GM13977 (cell line): ENCODE results near the gene PPP3R2.
"Not testable (repeated sequence)": the region's sequence is repeated elsewhere in the genome, so short reads cannot be mapped to it uniquely, and the experiment has no call there.

Experiments used
- DNase-seq: peaks from one replicate; pipeline ENCODE4 v3.0.0; 2012; ENCODE audit warnings: low spot score
- in situ Hi-C: fragments of 300-500 bp; cut with MboI; formaldehyde crosslinking; loops from one replicate; pipeline ENCODE4 v1.12.0; 2022; ENCODE audit warnings: low sequenced_read_pairs, low pct_unique_long_range_greater_than_20kb, mixed read lengths, inconsistent platforms; ENCODE audit not compliant: unreplicated experiment
- TF ChIP-seq, protein P1 (sequence below): IDR thresholded peaks from 2 replicates; pipeline ENCODE4 v1.5.1; 2012; ENCODE audit warnings: mild to moderate bottlenecking, control low read depth; ENCODE audit not compliant: insufficient read depth; ENCODE audit errors: extremely low read depth, missing control alignments

PPP3R2 gene

DNA sequence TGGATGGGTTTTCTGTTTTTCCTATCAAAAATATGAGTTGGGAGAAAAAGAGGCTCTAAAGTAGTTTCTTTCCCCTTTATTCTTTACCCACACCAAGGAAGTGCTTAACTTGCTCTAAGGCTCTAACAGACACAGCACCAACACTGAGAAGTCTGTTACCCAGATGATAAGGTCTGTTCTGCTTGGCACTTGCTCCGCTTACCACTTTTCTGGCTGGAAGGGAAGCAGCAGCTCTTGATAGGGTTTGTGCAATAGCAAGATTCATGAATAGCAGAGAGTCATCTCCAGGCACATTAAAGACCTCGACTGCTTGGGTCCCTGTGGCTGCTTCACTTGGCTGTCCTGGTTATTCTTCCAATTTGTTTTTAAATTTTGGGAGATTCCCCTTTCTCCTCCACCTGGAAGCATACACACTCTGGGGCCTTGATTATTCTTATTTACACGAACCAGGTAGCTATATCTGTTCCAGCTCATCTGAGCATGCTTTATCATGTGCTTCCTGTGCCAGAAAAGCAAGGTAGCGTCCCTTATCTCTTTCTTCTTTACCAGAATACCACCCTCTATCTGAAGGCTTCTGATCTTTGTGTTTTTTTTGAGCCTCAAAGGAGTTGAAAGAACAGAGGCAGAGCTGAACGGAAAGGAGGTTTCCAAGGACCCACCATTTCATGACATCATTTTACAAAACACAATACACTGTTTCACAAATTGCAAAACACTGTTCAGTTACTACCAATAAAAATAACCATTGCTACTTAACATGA lies 24.8 kb downstream of the PPP3R2 start:
- TF ChIP-seq, protein P1, sequence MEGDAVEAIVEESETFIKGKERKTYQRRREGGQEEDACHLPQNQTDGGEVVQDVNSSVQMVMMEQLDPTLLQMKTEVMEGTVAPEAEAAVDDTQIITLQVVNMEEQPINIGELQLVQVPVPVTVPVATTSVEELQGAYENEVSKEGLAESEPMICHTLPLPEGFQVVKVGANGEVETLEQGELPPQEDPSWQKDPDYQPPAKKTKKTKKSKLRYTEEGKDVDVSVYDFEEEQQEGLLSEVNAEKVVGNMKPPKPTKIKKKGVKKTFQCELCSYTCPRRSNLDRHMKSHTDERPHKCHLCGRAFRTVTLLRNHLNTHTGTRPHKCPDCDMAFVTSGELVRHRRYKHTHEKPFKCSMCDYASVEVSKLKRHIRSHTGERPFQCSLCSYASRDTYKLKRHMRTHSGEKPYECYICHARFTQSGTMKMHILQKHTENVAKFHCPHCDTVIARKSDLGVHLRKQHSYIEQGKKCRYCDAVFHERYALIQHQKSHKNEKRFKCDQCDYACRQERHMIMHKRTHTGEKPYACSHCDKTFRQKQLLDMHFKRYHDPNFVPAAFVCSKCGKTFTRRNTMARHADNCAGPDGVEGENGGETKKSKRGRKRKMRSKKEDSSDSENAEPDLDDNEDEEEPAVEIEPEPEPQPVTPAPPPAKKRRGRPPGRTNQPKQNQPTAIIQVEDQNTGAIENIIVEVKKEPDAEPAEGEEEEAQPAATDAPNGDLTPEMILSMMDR, result no peak
- DNase-seq, result no peak
- in situ Hi-C loops, result no loop called here

DNA sequence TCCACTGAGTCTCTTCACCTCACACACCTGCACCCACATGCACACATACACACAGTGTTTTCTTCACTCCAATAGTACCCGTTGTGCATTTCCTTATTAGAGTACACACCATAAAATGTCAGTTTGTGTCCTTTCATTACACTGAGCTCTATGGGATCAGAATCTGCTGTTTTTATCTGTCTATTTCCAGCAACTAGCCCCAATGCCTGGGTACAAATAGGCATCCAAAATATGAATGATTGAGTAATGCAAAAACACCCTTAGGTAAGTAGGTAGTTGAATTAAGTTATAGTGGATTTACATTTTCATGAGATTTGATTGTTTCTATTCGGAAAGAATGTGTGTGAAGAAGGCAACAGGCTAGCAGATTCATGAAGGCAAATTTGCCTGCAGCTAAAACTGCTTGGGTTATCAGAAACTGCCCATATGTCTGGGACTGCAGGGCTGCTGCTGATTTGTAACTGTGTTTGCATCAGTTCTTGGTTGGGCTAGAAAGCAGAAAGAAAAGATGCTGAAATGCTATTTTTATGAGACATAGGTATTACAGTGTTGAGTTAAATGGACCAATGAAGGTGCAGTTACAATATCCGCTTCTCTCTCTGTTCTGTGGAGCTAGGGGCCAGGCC lies 26.9 kb downstream of the PPP3R2 start:
- in situ Hi-C loops, result no loop called here
- TF ChIP-seq, protein P1, result no peak

DNA sequence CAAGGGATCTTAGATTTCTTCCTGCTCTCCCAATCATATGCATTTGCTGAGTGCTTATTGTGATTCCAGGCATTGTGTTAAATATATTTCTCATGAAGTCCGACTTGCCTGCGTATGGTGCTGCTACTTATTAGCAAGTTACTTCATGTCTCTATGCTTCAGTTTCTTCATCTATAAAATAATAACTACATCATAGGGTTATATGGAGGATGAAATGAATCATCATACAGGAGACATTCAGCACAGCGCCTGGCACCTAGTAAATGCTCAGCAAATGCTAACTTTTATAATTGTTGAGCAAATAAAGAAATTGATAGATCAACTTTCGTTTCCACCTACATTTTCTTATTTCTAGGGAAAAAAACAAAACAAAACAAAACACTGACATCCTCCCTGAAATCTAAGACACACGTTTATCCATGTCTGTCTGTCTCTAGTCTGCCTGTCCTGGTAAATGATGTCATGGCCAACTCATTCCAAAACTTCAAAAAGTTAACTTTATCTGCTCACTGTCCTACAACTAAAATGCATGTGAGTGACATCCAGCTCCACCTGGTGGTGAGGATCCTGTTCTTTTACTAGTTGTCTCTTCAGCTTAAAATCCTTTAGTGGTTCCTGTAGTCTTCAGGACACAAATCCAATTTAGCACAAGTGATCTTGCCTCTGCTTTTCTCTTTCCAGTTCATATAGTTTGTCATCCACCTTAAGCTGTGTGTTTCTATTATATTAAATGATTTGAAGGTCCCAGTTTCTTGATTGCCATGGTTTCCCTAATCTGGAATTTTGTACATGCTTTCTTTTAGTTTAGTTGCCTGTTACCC lies 27.7 kb downstream of the PPP3R2 start:
- TF ChIP-seq, protein P1, result peak; percentile 52
- in situ Hi-C loops, result no loop called here
- peak; percentile 21 for DNase-seq

More for the DNA sequence above, 26.9 kb downstream of the PPP3R2 start:
- no peak for DNase-seq

DNA sequence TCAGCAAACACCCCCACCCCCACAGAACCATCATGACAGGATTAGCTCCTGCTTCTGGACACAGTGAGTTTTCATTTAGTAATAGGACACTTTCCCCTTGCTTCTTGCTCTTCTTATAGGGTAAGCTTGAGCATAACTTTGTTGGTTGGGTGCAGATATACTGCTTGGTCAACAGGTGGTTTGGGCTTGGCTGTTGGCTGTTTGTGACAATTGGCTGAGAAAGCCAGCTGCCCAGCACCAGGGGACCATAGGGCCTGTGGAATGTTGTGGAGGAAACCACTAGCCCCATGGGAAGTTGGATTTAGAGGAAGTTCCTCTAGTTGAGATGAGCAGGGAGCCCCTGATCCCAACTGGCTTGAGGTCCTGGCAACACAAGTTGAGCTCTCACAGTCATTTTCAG lies 30.5 kb downstream of the PPP3R2 start:
- no peak for DNase-seq
- in situ Hi-C loops, result no loop called here
- TF ChIP-seq, protein P1, result no peak

DNA sequence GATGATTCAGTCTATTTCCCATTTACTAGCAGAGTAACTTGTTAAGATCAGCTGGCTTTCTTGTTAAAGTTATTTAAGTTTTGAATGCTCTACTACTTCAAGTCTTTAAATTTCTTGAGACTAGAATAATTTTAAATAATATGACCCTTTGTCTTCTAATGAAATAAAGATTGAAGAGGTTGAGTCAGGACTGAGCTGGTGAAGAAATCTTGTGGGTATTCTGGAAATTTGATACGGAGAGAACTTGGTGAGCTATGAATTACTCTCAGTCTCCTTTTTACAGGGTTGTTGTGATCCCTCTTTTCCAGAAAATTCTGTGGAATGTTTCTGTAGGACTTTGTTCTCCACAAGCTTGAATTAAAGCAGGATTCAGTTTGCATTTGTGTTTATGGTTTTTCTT lies 31.8 kb downstream of the PPP3R2 start:
- no peak for DNase-seq
- TF ChIP-seq, protein P1, result no peak
- in situ Hi-C loops, result no loop called here

DNA sequence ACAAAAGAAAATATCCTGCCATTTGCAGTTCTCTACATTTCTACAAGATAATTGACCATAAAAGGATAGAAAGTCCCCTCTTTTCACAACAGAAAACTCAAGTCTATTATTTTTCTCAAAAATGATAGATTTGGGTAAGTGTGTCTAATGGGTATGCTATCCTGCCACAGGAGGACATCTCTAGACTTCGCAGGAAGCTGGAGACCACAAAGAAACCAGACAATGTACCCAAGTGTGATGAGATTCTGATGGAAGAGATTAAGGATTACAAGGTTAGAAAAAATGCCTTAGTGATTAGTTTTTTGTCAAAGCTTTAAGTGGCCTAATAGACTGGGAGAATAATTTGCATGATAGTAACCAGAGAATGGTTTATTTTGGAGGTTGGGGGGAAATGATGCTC lies 33.0 kb downstream of the PPP3R2 start:
- in situ Hi-C loops, result no loop called here
- DNase-seq, result no peak
- TF ChIP-seq, protein P1, result no peak

DNA sequence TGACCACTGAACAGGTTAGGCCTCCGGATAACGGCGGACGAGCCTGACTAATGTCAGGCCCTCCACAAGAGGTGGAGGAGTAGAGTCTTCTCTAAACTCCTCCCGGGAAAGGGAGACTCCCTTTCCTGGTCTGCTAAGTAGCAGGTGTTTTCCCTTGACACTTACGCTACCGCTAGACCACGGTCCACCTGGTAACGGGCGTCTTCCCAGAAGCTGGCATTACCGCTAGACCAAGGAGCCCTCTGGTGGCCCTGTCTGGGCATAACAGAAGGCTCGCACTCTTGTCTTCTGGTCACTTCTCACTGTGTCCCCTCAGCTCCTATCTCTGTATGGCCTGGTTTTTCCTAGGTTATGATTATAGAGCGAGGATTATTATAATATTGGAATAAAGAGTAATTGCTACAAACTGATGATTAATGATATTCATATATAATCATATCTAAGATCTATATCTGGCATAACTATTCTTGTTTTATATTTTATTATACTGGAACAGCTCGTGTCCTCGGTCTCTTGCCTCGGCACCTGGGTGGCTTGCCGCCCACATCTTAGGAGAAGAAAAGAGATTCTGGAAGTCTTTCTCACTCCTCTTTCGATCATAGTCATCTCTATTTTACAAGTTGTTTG lies 45.2 kb downstream of the PPP3R2 start:
- in situ Hi-C loops, DNase-seq: not testable (repeated sequence)
